K562 (cell line): ENCODE data around the gene TYW1. TPM values are rescaled to one million over a fixed set of nuclear protein-coding genes. Genes with fewer than 3 reads are reported as not detected.
"Not testable (repeated sequence)": the region's sequence is repeated elsewhere in the genome, so short reads cannot be mapped to it uniquely, and the experiment has no call there.

Source experiments
- GABPB1 ChIP-seq: sonication (generic); formaldehyde crosslinking; IDR thresholded peaks from 2 replicates; pipeline ENCODE4 v1.8.0; 2022; ENCODE audit warnings: mild to moderate bottlenecking, missing genetic modification reagents
- TAF9B ChIP-seq: fragments of 450-650 bp; IDR thresholded peaks from 2 replicates; pipeline ENCODE4 v1.6.1; 2018; ENCODE audit warnings: mild to moderate bottlenecking; ENCODE audit not compliant: partially characterized antibody
- polyA plus RNA-seq, 8 experiments: library from polyadenylated mRNA; depleted of rRNA in 4 of 8; stranded (reverse) in 5 of 8; unstranded in 3 of 8; fragments of >200 nt; fragmentation: Nextera tagmentation in 2 of 8; fragmentation: Illumina TruSeq in 1 of 8; extraction: Ambion mirVana in 2 of 8; extraction: Trizol in 1 of 8; gene quantifications; 2 replicates each; pipeline versions ENCODE4 v1.2.1 to v1.2.3, GENCODE V29; 2011 to 2014; ENCODE audit warnings: inconsistent platforms in 1 of 8, missing spikeins in 1 of 8
- total RNA-seq, 7 experiments: library from RNA; depleted of rRNA in 6 of 7; stranded (reverse); fragments of >200 nt in 6 of 7; fragmentation: Illumina TruSeq in 2 of 7; extraction: Trizol in 2 of 7; gene quantifications; 2 replicates each; pipeline versions ENCODE4 v1.2.1 to v1.2.3, GENCODE V29; 2011 to 2021; ENCODE audit warnings: low replicate concordance in 1 of 7
- TF ChIP-seq, protein P1 (sequence below), 2 experiments: fragments of 450-650 bp in 1 of 2; sonication (generic) in 1 of 2; formaldehyde crosslinking in 1 of 2; IDR thresholded peaks; 2 replicates each; pipeline versions ENCODE4 v1.7.1 to v1.9.0; 2016 to 2022; ENCODE audit warnings: inconsistent platforms in 1 of 2, mild to moderate bottlenecking in 1 of 2, missing genetic modification reagents in 1 of 2
- TF ChIP-seq, protein P2 (sequence below): sonication (generic); formaldehyde crosslinking; IDR thresholded peaks from 2 replicates; pipeline ENCODE4 v1.8.1; 2023; ENCODE audit warnings: mild to moderate bottlenecking, missing genetic modification reagents
- TF ChIP-seq, protein P3 (sequence below): fragments of 450-650 bp; IDR thresholded peaks from 2 replicates; pipeline ENCODE4 v1.6.1; 2018; ENCODE audit not compliant: partially characterized antibody
- TF ChIP-seq, protein P4 (sequence below), 2 experiments: fragments of 450-650 bp in 1 of 2; IDR thresholded peaks; 2 replicates each; pipeline ENCODE4 v1.6.1; 2011 to 2017; ENCODE audit warnings: low read depth in 2 of 2, antibody characterized with exemption in 1 of 2, borderline replicate concordance in 1 of 2, low read length in 1 of 2, mild to moderate bottlenecking in 1 of 2, mixed read lengths in 1 of 2; ENCODE audit not compliant: control insufficient read depth in 1 of 2

The TYW1 gene
- total and polyA plus RNA-seq, 9 of the 15 experiments (the other 6 are each of a cell fraction or from before 2014, with no cell fraction given), result 17.4 to 32.0 (median 26.2) TPM

DNA sequence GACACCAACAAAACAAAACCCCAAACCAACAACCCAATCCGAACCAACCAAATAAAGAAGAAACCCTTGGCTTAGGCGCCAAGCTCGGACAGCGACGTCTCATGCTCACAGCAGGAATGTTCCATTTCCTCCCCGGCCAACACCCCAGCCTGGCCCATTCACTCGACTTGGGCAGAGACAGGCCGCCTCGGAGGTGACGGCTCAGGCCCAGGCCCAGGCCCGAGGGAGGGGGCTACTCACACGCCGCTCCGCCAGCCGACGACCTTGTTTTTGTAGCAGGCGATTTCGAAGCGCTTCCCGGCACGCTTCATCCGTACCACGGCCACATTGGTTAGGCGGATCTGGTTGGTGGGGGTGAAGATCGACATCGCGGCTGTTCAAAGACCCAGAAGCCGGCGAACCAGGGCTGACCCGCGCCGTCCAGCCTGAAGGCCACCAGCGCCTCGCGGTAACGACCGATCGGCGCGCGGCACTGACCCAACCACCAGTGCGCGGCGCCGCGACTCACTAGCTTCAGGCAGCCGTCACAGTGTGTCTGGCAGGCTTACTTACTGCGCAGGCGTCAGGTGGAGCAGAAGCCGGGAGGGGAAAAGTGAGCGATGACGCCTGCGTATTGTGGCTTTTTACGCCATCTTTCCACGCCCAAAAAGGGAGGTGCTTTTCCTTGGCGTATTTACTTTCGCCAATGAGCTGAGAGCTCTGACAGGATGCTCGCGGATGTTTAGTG lies 1.4 kb upstream of the TYW1 start, which contains the start of gene SBDS (continued):
- TF ChIP-seq, protein P1, sequence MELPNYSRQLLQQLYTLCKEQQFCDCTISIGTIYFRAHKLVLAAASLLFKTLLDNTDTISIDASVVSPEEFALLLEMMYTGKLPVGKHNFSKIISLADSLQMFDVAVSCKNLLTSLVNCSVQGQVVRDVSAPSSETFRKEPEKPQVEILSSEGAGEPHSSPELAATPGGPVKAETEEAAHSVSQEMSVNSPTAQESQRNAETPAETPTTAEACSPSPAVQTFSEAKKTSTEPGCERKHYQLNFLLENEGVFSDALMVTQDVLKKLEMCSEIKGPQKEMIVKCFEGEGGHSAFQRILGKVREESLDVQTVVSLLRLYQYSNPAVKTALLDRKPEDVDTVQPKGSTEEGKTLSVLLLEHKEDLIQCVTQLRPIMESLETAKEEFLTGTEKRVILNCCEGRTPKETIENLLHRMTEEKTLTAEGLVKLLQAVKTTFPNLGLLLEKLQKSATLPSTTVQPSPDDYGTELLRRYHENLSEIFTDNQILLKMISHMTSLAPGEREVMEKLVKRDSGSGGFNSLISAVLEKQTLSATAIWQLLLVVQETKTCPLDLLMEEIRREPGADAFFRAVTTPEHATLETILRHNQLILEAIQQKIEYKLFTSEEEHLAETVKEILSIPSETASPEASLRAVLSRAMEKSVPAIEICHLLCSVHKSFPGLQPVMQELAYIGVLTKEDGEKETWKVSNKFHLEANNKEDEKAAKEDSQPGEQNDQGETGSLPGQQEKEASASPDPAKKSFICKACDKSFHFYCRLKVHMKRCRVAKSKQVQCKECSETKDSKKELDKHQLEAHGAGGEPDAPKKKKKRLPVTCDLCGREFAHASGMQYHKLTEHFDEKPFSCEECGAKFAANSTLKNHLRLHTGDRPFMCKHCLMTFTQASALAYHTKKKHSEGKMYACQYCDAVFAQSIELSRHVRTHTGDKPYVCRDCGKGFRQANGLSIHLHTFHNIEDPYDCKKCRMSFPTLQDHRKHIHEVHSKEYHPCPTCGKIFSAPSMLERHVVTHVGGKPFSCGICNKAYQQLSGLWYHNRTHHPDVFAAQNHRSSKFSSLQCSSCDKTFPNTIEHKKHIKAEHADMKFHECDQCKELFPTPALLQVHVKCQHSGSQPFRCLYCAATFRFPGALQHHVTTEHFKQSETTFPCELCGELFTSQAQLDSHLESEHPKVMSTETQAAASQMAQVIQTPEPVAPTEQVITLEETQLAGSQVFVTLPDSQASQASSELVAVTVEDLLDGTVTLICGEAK (IDR thresholded peaks at IDR 0.05), result peak; percentile 67; the same call in 1 of the 2 replicates
- TF ChIP-seq, protein P1 (CRISPR knock-in tag; IDR thresholded peaks at IDR 0.05), result not testable (repeated sequence)
- TF ChIP-seq, protein P2, sequence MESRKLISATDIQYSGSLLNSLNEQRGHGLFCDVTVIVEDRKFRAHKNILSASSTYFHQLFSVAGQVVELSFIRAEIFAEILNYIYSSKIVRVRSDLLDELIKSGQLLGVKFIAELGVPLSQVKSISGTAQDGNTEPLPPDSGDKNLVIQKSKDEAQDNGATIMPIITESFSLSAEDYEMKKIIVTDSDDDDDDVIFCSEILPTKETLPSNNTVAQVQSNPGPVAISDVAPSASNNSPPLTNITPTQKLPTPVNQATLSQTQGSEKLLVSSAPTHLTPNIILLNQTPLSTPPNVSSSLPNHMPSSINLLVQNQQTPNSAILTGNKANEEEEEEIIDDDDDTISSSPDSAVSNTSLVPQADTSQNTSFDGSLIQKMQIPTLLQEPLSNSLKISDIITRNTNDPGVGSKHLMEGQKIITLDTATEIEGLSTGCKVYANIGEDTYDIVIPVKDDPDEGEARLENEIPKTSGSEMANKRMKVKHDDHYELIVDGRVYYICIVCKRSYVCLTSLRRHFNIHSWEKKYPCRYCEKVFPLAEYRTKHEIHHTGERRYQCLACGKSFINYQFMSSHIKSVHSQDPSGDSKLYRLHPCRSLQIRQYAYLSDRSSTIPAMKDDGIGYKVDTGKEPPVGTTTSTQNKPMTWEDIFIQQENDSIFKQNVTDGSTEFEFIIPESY (CRISPR knock-in tag), result 0 out of 2 replicates have a peak, but pooled peaks have one; percentile 16
- TF ChIP-seq TAF9B (peak; percentile 78), GABPB1 (CRISPR knock-in tag) (peak; percentile 83)
- TF ChIP-seq, protein P3, sequence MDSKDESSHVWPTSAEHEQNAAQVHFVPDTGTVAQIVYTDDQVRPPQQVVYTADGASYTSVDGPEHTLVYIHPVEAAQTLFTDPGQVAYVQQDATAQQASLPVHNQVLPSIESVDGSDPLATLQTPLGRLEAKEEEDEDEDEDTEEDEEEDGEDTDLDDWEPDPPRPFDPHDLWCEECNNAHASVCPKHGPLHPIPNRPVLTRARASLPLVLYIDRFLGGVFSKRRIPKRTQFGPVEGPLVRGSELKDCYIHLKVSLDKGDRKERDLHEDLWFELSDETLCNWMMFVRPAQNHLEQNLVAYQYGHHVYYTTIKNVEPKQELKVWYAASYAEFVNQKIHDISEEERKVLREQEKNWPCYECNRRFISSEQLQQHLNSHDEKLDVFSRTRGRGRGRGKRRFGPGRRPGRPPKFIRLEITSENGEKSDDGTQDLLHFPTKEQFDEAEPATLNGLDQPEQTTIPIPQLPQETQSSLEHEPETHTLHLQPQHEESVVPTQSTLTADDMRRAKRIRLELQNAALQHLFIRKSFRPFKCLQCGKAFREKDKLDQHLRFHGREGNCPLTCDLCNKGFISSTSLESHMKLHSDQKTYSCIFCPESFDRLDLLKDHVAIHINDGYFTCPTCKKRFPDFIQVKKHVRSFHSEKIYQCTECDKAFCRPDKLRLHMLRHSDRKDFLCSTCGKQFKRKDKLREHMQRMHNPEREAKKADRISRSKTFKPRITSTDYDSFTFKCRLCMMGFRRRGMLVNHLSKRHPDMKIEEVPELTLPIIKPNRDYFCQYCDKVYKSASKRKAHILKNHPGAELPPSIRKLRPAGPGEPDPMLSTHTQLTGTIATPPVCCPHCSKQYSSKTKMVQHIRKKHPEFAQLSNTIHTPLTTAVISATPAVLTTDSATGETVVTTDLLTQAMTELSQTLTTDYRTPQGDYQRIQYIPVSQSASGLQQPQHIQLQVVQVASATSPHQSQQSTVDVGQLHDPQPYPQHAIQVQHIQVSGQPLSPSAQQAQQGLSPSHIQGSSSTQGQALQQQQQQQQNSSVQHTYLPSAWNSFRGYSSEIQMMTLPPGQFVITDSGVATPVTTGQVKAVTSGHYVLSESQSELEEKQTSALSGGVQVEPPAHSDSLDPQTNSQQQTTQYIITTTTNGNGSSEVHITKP, result peak; percentile 88
- TF ChIP-seq, protein P4, sequence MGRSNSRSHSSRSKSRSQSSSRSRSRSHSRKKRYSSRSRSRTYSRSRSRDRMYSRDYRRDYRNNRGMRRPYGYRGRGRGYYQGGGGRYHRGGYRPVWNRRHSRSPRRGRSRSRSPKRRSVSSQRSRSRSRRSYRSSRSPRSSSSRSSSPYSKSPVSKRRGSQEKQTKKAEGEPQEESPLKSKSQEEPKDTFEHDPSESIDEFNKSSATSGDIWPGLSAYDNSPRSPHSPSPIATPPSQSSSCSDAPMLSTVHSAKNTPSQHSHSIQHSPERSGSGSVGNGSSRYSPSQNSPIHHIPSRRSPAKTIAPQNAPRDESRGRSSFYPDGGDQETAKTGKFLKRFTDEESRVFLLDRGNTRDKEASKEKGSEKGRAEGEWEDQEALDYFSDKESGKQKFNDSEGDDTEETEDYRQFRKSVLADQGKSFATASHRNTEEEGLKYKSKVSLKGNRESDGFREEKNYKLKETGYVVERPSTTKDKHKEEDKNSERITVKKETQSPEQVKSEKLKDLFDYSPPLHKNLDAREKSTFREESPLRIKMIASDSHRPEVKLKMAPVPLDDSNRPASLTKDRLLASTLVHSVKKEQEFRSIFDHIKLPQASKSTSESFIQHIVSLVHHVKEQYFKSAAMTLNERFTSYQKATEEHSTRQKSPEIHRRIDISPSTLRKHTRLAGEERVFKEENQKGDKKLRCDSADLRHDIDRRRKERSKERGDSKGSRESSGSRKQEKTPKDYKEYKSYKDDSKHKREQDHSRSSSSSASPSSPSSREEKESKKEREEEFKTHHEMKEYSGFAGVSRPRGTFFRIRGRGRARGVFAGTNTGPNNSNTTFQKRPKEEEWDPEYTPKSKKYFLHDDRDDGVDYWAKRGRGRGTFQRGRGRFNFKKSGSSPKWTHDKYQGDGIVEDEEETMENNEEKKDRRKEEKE (IDR thresholded peaks at IDR 0.05; ENCODE audit: borderline replicate concordance in 1 of 2, control insufficient read depth in 1 of 2, low read depth in 2 of 2, low read length in 1 of 2), result peak in 1 of 2 experiments; percentile 80; a peak in 1 of 4 replicates
